Activated T-cell treated with anti-CD3 and anti-CD28 coated beads, Interleukin-2, amount 50 U/mL, for 24 hours (primary cell): ENCODE measurements around the gene CWF19L2.
"Not testable (repeated sequence)": the region's sequence is repeated elsewhere in the genome, so short reads cannot be mapped to it uniquely, and the experiment has no call there.

Experiments used
- DNase-seq: peaks from one replicate; pipeline ENCODE4 v3.0.0-alpha.2; 2020
- H3K27ac Mint-ChIP-seq: 2 replicates; pipeline ENCODE4 v1.8.0; 2020; ENCODE audit warnings: mild to moderate bottlenecking, mixed read lengths
- H3K27me3 Mint-ChIP-seq: 2 replicates; pipeline ENCODE4 v1.8.0; 2020; ENCODE audit warnings: mixed read lengths
- H3K36me3 Mint-ChIP-seq: 2 replicates; pipeline ENCODE4 v1.8.0; 2020; ENCODE audit warnings: low read depth, mixed read lengths
- H3K4me1 Mint-ChIP-seq: 2 replicates; pipeline ENCODE4 v1.8.0; 2020; ENCODE audit warnings: low read depth, mixed read lengths
- H3K4me3 Mint-ChIP-seq: 2 replicates; pipeline ENCODE4 v1.8.0; 2020; ENCODE audit warnings: mild to moderate bottlenecking, moderate library complexity, mixed read lengths
- H3K9me3 Mint-ChIP-seq: 2 replicates; pipeline ENCODE4 v1.8.0; 2020; ENCODE audit warnings: mixed read lengths

Gene CWF19L2

DNA sequence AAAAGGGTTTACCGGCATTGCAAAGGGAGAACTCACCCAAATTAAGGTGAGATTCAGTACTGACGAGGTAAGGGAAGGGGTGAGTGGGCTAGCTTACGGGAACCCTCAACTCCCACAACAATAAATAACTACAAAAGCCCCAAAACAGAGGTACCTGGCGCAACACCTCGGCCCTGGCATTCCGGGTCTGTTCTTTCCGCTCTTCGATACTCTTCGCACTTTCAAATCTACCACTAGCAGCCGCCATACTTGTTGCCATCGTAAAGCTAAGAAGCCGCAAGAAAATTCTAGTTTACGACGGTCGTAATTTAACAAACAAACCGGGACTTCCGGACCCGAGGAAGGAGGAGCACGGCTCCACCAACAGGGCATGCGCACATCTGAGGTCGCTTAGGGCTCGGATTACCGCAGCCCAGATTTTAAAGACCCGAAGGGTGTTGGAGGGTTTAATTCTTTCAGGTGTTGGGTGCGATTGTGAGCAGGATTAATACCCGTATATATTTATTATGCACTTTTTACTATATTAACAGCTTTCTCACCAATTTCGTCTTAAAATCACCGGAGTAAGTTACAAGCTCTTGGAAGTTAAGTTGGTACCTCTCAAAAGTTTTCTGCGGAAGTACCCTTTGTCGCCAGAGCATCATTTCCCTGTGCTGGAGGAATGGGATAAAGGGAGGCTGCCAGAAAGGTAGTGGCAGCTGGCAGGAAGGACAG is at the start of gene CWF19L2:
TSS of gene CWF19L2 (minus strand) at position 268 of the 714 bp plus-strand sequence. CDS start at position 259, 9 bp downstream.
- DNase-seq: peak; percentile 84
- Mint-ChIP-seq H3K4me3 (peak within 1 kb of the TSS; percentile 85), H3K27me3 (no peaks in the 10 kb centered on the region), H3K4me1 (peaks cover 29% of the 10 kb centered on the region), H3K36me3 (peaks cover 42% of the 10 kb centered on the region), H3K9me3 (no peaks in the 10 kb centered on the region), H3K27ac (peak within 1 kb of the TSS; percentile 94)

GRCh38 chr11:107505647-107506225 is 48.1 kb upstream of the CWF19L2 start:
- Mint-ChIP-seq H3K9me3 (peaks cover 22% of the 10 kb centered on the region), H3K4me1 (no peaks in the 10 kb centered on the region), H3K4me3 (no peak overlapping the region), H3K27me3 (no peaks in the 10 kb centered on the region), H3K36me3 (peaks cover 93% of the 10 kb centered on the region), H3K27ac (no peak overlapping the region)
- DNase-seq: no peak

DNA sequence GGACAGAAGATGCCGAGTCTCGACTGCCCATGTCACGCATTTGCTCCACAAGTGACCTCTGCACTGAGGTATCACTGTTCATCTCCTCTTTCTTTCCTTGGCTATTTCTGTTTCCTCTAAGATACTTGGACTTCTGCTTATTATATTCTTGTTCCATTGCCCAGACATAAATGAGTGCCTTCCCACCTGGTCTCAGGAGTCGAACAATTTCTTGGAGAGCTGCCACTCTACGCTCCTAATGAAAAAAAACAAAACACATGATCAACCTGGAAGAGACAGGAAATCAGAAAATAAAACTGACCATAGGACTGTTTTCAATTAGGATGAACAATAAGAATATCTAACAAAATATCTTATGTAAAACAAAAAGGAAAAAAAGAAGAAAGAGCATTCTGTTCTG is 47.4 kb upstream of the CWF19L2 start:
- Mint-ChIP-seq H3K4me1 (no peaks in the 10 kb centered on the region), H3K27ac (no peak overlapping the region), H3K9me3 (peaks cover 22% of the 10 kb centered on the region), H3K4me3 (no peak overlapping the region), H3K27me3 (no peaks in the 10 kb centered on the region), H3K36me3 (peaks cover 92% of the 10 kb centered on the region)
- DNase-seq: no peak

DNA sequence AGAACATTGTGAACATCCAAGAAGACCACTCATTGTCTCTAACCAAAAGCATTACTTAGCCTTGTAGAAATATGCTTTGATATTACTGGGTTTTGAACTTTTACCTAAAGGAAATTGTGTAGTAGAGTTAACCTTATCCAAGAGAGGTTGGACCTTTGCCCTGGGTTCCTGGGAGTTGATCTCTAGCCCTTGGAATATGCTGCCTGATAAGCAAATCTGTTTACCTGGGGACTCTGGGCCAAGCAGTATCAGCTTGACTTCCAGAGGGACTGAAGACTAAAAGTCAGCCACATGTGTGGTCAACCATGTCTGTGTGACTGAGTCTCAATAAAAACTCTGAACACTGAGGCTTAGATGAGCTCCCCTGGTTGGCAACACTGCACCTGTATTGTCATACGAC is 44.1 kb upstream of the CWF19L2 start:
- no peak overlapping the region for H3K4me3 Mint-ChIP-seq
- H3K27me3 Mint-ChIP-seq: no peaks in the 10 kb centered on the region
- peaks cover 22% of the 10 kb centered on the region for H3K9me3 Mint-ChIP-seq
- H3K27ac Mint-ChIP-seq: no peak overlapping the region
- DNase-seq: no peak
- H3K4me1 Mint-ChIP-seq: no peaks in the 10 kb centered on the region
- H3K36me3 Mint-ChIP-seq: peaks cover 67% of the 10 kb centered on the region

DNA sequence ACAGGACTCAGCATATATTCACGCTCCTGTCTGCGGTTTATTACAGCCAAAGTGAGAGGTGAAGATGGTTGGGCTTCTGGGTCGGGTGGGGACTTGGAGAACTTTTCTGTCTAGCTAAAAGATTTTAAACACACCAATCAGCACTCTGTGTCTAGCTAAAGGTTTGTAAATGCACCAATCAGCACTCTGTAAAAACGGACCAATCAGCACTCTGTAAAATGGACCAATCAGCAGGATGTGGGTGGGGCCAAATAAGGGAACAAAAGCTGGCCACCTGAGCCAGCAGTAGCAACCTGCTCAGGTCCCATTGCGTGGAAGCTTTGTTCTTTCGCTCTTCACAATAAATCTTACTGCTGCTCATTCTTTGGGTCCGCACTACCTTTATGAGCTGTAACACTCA is 39.7 kb upstream of the CWF19L2 start:
- not testable (repeated sequence) for H3K4me3 Mint-ChIP-seq, H3K27me3 Mint-ChIP-seq, H3K4me1 Mint-ChIP-seq, H3K27ac Mint-ChIP-seq, H3K9me3 Mint-ChIP-seq, DNase-seq
- H3K36me3 Mint-ChIP-seq: peaks cover 24% of the 10 kb centered on the region

DNA sequence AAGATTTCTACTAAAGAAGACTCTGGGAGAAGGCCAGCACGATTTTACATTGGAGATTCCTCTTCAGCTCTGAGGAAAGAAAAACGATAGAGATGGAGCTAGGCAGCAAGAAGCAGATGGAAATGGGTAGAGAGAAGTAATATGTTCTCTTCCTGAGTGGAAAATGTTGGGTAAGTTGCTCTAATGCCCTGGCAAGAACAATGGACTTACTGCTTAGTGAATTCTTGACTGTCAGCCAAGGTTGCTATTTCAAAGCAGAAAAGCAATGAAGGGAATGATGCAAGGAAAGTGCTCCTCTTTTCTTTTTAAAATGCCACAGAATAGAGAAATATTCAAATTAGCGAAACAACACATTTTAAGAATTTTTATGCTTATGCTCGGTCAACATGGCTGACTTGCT is 38.4 kb upstream of the CWF19L2 start:
- no peaks in the 10 kb centered on the region for H3K27me3 Mint-ChIP-seq
- peaks cover under 1% of the 10 kb centered on the region for H3K9me3 Mint-ChIP-seq
- DNase-seq: no peak
- H3K4me1 Mint-ChIP-seq: no peaks in the 10 kb centered on the region
- H3K27ac Mint-ChIP-seq: no peak overlapping the region
- no peak overlapping the region for H3K4me3 Mint-ChIP-seq
- peaks cover 11% of the 10 kb centered on the region for H3K36me3 Mint-ChIP-seq

DNA sequence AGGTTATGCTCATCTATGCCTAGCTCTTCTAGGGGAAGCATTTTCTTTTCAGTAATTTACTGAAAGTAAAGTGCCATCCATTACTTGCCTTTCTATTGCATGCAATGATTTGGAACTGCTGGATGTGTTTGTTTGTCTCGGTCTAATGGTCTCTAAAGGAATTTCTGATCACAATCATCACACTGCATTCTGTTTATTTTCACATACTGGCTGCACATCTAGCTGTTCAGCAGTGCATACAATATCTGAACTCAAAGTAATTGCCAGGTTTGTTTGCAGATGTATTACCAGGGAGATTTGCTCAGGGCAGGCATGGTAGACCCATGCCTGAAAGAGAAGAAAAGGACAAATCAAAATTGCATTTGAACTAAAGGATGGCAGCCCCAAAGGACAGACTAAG is 36.4 kb upstream of the CWF19L2 start:
- no peak for DNase-seq
- Mint-ChIP-seq H3K27me3 (no peaks in the 10 kb centered on the region), H3K27ac (no peak overlapping the region), H3K4me1 (no peaks in the 10 kb centered on the region), H3K4me3 (no peak overlapping the region), H3K9me3 (no peaks in the 10 kb centered on the region), H3K36me3 (no peaks in the 10 kb centered on the region)

DNA sequence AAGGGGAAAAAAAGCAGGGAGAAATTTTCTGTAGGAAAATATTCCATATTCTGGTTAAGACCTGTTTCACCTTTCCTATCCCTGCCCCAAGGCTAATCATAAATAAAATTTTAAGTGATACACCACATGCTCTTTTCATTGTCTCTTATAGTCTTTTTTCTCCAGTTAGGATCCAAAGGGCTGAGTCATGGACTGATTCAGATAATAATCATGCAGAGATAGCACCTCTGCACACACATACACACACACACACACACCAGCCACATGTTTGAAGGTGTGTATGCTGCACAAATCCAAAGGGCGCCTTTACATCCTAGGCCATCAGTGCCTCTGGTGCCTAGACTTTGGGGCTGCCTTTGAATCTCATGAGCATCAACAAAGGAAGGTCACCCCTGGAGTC is 35.5 kb upstream of the CWF19L2 start:
- H3K36me3 Mint-ChIP-seq: no peaks in the 10 kb centered on the region
- no peaks in the 10 kb centered on the region for H3K4me1 Mint-ChIP-seq
- H3K9me3 Mint-ChIP-seq: no peaks in the 10 kb centered on the region
- H3K27me3 Mint-ChIP-seq: no peaks in the 10 kb centered on the region
- no peak for DNase-seq
- no peak overlapping the region for H3K4me3 Mint-ChIP-seq
- H3K27ac Mint-ChIP-seq: no peak overlapping the region

GRCh38 chr11:107490836-107491235 is 33.2 kb upstream of the CWF19L2 start:
- Mint-ChIP-seq H3K27ac (no peak overlapping the region), H3K4me3 (no peak overlapping the region), H3K9me3 (no peaks in the 10 kb centered on the region), H3K4me1 (no peaks in the 10 kb centered on the region), H3K27me3 (peaks cover 5% of the 10 kb centered on the region), H3K36me3 (no peaks in the 10 kb centered on the region)
- no peak for DNase-seq

GRCh38 chr11:107482234-107482633 is 24.6 kb upstream of the CWF19L2 start:
- no peaks in the 10 kb centered on the region for H3K36me3 Mint-ChIP-seq
- H3K4me1 Mint-ChIP-seq: no peaks in the 10 kb centered on the region
- DNase-seq: no peak
- peaks cover 50% of the 10 kb centered on the region for H3K27me3 Mint-ChIP-seq
- H3K4me3 Mint-ChIP-seq: no peak overlapping the region
- H3K9me3 Mint-ChIP-seq: no peaks in the 10 kb centered on the region
- no peak overlapping the region for H3K27ac Mint-ChIP-seq

DNA sequence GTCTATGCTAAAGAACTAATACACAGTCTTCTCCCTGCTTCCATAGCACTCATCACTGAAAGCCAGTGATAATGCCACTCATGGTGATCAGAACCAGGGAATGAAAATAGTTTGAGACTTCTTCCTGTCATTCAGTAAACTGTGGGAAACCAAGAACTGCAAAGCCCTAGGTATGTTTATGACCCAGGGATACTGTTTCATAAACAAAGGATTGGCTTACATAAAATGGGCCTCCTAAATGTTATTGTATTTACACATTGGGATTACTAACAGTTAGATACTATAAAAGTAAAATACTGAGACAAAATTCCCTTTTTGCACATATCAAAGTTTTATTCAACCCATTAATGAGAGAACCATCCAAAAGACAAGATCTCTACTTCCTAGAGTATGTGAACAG is 21.3 kb upstream of the CWF19L2 start:
- H3K27me3 Mint-ChIP-seq: peaks cover 57% of the 10 kb centered on the region
- no peaks in the 10 kb centered on the region for H3K4me1 Mint-ChIP-seq
- H3K27ac Mint-ChIP-seq: no peak overlapping the region
- H3K9me3 Mint-ChIP-seq: no peaks in the 10 kb centered on the region
- DNase-seq: no peak
- no peak overlapping the region for H3K4me3 Mint-ChIP-seq
- no peaks in the 10 kb centered on the region for H3K36me3 Mint-ChIP-seq

DNA sequence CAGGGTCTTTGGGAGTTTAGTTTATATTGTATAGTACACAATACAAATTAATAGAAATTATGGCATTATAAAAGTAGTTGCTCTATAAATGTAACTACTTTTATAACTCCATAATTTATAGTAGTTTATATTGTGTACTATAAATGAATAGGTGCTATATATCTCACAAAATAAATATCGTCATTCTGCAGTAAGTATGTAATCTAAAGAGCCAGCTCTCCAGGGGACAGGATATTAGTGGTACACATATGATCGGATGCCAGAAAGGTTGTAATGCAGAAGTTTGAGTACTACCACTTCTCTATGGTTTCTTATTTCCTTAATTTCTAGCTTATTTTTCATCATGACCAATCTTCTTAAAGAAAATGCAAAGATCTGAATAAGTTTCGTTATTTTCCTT is 20.2 kb upstream of the CWF19L2 start:
- Mint-ChIP-seq H3K36me3 (no peaks in the 10 kb centered on the region), H3K27me3 (peaks cover 54% of the 10 kb centered on the region), H3K4me3 (no peak overlapping the region), H3K27ac (no peak overlapping the region), H3K9me3 (no peaks in the 10 kb centered on the region), H3K4me1 (no peaks in the 10 kb centered on the region)
- no peak for DNase-seq

- no peak overlapping the region for H3K27ac Mint-ChIP-seq
- peaks cover 66% of the 10 kb centered on the region for H3K27me3 Mint-ChIP-seq
- H3K36me3 Mint-ChIP-seq: no peaks in the 10 kb centered on the region
- no peaks in the 10 kb centered on the region for H3K9me3 Mint-ChIP-seq
- DNase-seq: no peak
- H3K4me1 Mint-ChIP-seq: no peaks in the 10 kb centered on the region
- no peak overlapping the region for H3K4me3 Mint-ChIP-seq
Measured at GRCh38 chr11:107473792-107474191, 16.2 kb upstream of the CWF19L2 start.

- Mint-ChIP-seq H3K4me1 (no peaks in the 10 kb centered on the region), H3K27me3 (peaks cover 67% of the 10 kb centered on the region)
Measured at GRCh38 chr11:107472966-107473365, 15.3 kb upstream of the CWF19L2 start.

DNA sequence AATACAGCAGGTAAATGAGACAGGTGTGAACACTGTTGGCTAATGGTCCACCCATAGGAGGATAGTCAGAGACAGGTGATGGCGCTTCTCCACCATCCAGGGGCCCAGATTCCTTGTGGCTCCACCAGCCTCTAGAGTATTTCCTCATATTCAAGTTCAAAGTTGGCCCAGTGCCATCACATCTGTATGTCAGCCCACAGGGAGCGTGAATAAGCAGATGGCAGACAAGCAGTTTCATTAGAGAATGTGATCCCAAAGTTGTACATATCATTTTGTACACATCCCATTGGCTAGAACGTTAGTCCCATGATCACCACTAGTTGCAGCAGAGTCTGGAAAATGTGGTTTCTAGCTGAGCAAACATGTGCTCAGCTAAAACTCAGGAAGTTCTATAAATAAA is 11.0 kb upstream of the CWF19L2 start:
- DNase-seq: no peak
- H3K4me1 Mint-ChIP-seq: no peaks in the 10 kb centered on the region

More at GRCh38 chr11:107472966-107473365, 15.3 kb upstream of the CWF19L2 start:
- Mint-ChIP-seq H3K9me3 (no peaks in the 10 kb centered on the region), H3K27ac (no peak overlapping the region), H3K4me3 (no peak overlapping the region), H3K36me3 (no peaks in the 10 kb centered on the region)
- DNase-seq: no peak

More for the DNA sequence above, 11.0 kb upstream of the CWF19L2 start:
- no peak overlapping the region for H3K27ac Mint-ChIP-seq
- H3K36me3 Mint-ChIP-seq: no peaks in the 10 kb centered on the region
- peaks cover 2% of the 10 kb centered on the region for H3K9me3 Mint-ChIP-seq
- H3K4me3 Mint-ChIP-seq: no peak overlapping the region
- H3K27me3 Mint-ChIP-seq: peaks cover 57% of the 10 kb centered on the region
